ACHN (cell line): ENCODE data around the gene CEBPE.

ENCODE experiments used
- DNase-seq: peaks from one replicate; pipeline ENCODE4 v3.0.0-alpha.2; 2015
- in situ Hi-C: cut with HindIII; loops from 2 replicates; pipeline ENCODE4 v1.10.0; 2017; ENCODE audit warnings: low sequenced_read_pairs, low pct_ligation_motif_present, low pct_unique_long_range_greater_than_20kb

Gene CEBPE

DNA sequence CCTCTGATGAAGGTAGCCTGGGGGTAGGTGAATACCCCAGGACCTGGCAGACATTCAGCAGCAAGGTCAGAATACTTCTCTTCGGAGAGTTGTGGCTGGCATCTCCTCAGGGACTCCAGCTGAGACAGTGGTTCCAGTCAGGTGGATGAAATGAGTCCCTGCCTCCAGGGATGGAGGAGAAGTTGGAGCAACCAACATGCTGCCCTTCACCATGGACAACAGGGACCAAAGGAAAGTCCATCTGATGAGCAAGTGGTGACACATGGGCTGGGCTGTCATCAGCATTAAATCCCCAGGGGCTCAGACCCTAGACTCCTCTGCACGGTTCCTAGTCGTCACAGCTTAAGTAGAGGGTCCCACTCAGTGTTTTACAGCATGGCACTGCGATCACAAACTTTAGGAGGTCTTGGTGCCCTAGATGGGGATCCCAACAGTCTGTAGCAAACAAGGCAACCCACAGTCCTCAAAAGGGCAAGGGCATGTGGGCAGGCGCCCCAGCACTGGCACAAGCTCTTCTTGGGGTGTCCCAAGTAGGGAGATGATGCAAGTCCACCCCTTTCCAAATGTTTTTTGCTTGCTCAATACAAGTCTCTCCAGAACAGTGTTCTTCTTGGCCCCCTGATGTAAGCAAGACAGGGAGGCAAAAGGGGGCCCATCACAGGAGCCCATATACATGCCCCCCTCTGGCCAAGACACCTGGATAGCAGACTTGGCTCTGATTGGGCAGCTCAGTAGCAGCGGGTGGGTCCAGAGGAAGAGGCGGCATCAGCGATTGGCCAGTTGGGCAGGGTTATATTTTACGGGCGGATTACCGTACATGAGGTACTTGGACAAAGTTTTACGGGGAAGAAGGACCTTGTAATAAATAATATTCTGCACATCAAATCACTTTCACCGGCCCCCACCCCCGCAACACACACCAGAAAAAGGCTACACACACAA is 50.9 kb downstream of the CEBPE start:
- no peak for DNase-seq
- in situ Hi-C loops: no loop called here
